ENCODE results near the gene SH3BGRL3. TPM values are rescaled to one million over a fixed set of nuclear protein-coding genes. Genes with fewer than 3 reads are reported as not detected.

The SH3BGRL3 gene
- total and polyA plus RNA-seq, 3 donors from 2014 or later = 24.4 to 76.6 (median 25.4) TPM

- peaks cover 32% of the 10 kb centered on the region for H3K4me1 ChIP-seq
- DNase-seq = no peak
- H3K27ac ChIP-seq = peak overlapping the region; percentile 44 to 50
- intact Hi-C loops (cut with DNase I; ENCODE audit: low total_unique reads) = no loop called here
- 64 to 82% methylated on average over 13 to 22 of the region's 22 CpGs for WGBS, 2 donors
- TF ChIP-seq CTCF (IDR thresholded peaks at IDR 0.05) = no peak
- no peak for TF ChIP-seq POLR2A (IDR thresholded peaks at IDR 0.05)
- no peaks in the 10 kb centered on the region for H3K36me3 ChIP-seq (ENCODE audit: low read depth, missing control alignments)
- H3K4me3 ChIP-seq = no peak overlapping the region
- no peaks in the 10 kb centered on the region for H3K9me3 ChIP-seq
- no peaks in the 10 kb centered on the region for H3K27me3 ChIP-seq
Measured at GRCh38 chr1:26282401-26282918, 2.6 kb downstream of the SH3BGRL3 start.

- intact Hi-C loops (cut with DNase I; ENCODE audit: low total_unique reads) = no loop called here
- 76 to 77% methylated on average over 4 of the region's 4 CpGs for WGBS, 2 donors
- H3K36me3 ChIP-seq (ENCODE audit: low read depth, missing control alignments) = no peaks in the 10 kb centered on the region
- H3K9me3 ChIP-seq = no peaks in the 10 kb centered on the region
- H3K4me1 ChIP-seq = peaks cover 32% of the 10 kb centered on the region
- TF ChIP-seq POLR2A (IDR thresholded peaks at IDR 0.05) (no peak), CTCF (IDR thresholded peaks at IDR 0.05) (no peak)
- no peak overlapping the region for H3K27ac ChIP-seq
- DNase-seq = no peak
- H3K4me3 ChIP-seq = no peak overlapping the region
- no peaks in the 10 kb centered on the region for H3K27me3 ChIP-seq
Measured at GRCh38 chr1:26283279-26283853, 3.5 kb downstream of the SH3BGRL3 start.

GRCh38 chr1:26283871-26284596 is 4.1 kb downstream of the SH3BGRL3 start:
- no peak for TF ChIP-seq POLR2A (IDR thresholded peaks at IDR 0.05)
- Histone ChIP-seq H3K36me3 (ENCODE audit: low read depth, missing control alignments) (no peaks in the 10 kb centered on the region), H3K27ac (no peak overlapping the region), H3K9me3 (no peaks in the 10 kb centered on the region), H3K4me3 (no peak overlapping the region), H3K4me1 (peaks cover 30% of the 10 kb centered on the region), H3K27me3 (no peaks in the 10 kb centered on the region)
- intact Hi-C loops (cut with DNase I; ENCODE audit: low total_unique reads) = no loop called here
- no peak for DNase-seq
- WGBS, 2 donors = 95 to 96% methylated on average over 9 to 12 of the region's 12 CpGs

- H3K27ac ChIP-seq = no peak overlapping the region
Measured at GRCh38 chr1:26284597-26285347, 4.9 kb downstream of the SH3BGRL3 start.

More at GRCh38 chr1:26284597-26285347, 4.9 kb downstream of the SH3BGRL3 start:
- peaks cover 24% of the 10 kb centered on the region for H3K4me1 ChIP-seq
- TF ChIP-seq POLR2A (IDR thresholded peaks at IDR 0.05) (no peak), CTCF (IDR thresholded peaks at IDR 0.05) (peak in 2 of 3 experiments; percentile 28 to 59)
- DNase-seq = peak; percentile 78
- no peak overlapping the region for H3K4me3 ChIP-seq
- H3K9me3 ChIP-seq = no peaks in the 10 kb centered on the region
- no peaks in the 10 kb centered on the region for H3K27me3 ChIP-seq
- no peaks in the 10 kb centered on the region for H3K36me3 ChIP-seq (ENCODE audit: low read depth, missing control alignments)
- 65 to 70% methylated on average over 7 to 22 of the region's 22 CpGs for WGBS, 2 donors
- intact Hi-C loops (cut with DNase I; ENCODE audit: low total_unique reads) = no loop called here
